Measurements from ENCODE around the gene C10orf62. TPM values are rescaled to one million over a fixed set of nuclear protein-coding genes. Genes with fewer than 3 reads are reported as not detected.

Gene C10orf62
- total RNA-seq, 1 experiment from 2014 or later: not detected

DNA sequence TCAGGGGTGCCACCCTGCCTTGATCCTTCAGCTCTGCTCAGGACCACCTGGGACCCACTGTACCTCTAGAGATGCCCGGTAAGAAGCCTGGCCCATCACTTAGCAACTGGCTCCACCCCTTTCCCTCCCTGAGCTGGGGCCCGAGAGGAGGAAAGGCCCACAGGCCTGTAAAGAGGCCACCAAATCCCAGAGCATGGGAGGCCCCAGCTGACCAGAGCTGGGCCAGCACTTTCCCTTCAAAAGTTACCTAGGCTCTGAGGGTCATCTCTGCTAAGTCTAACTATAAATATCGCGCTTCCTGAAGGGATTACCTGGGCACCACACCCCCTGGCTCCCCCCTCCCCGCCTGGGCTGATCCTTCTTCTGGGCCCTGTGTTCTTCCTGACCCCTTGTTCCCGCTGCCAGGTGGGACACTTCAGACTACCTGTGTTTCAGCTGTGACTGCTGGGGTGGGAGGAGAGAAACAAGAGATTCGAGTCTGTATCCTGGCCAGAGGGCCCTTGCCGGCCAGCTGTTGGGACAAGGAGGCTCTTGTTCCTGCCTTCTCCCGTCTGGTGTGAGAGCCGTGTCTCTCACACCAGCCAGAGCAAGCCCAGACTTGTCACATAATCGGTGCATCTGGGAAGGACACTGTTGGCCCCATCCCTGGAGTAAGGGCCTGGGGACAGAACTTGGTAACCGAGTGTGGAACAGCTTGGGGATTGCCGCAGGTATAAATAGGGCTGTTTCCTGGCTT, 39.8 kb upstream of the C10orf62 start:
- POLR2A ChIA-PET: interaction anchor here (0.6 kb wide), 2 partner anchors 24 to 253 kb away, joined by 3 read pairs; no protein-coding TSS in a partner anchor

DNA sequence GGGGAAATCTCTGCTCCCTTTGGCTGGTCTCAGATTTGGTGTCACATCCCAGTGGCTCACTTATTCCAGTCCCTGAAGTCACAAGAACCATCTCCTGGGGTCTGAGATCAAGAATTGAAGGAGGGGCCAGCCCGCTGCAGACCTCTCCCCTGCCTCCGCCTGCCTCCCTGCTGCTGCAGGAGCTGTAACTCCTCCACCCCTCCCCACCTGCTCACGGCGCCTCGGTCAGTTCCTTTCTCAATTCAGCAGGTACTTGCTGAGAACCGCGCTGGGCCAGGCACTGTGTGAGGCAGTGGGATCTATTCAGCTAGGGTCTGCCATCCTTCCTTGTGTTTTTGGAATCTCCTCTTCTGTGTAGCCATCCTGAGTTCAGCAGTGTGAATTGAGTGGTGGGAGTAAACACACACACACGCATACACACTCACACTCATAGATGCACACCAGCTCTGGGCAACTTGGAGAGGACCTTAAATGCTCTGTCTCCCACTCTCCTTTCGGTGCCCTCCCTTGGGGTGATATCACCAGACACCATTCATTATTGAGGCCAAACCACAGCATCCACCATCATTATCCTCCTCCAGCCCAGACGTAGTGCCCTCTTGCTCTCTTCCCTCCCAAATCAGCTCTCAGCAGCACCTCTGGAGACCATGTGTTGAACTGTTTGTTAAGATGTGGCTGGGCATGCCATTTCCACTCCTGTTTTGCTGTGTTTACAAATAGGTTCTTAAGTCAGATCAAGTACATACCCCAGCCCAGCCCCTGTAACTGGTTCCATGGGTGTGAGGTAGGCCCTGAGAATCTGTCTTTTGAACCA, 39.0 kb upstream of the C10orf62 start:
- in situ Hi-C loops (cut with HindIII; ENCODE audit: low pct_unique_long_range_greater_than_20kb, low sequenced_read_pairs) (no loop called here), intact Hi-C loops (cut with micrococcal nuclease; ENCODE audit: unreplicated experiment) (no loop called here)
- H3K27me3 ChIP-seq (ENCODE audit: control insufficient read depth, insufficient read depth, low read length): no peaks in the 10 kb centered on the region
- H3K4me3 ChIP-seq (ENCODE audit: low read depth in 2 of 2, low read length in 2 of 2): no peak overlapping the region
- no peaks in the 10 kb centered on the region for H3K9me3 ChIP-seq (ENCODE audit: control insufficient read depth, insufficient read depth, low read depth, low read length)
- H3K4me1 ChIP-seq (ENCODE audit: control insufficient read depth, insufficient read depth, low read length): peaks cover 41% of the 10 kb centered on the region
- H3K36me3 ChIP-seq (ENCODE audit: control insufficient read depth, insufficient read depth, low read length): no peaks in the 10 kb centered on the region
- TF ChIP-seq SIN3A (IDR thresholded peaks at IDR 0.05; ENCODE audit: borderline replicate concordance, insufficient read depth, low read depth, low read length) (no peak), POLR2AphosphoS5 (IDR thresholded peaks at IDR 0.05; ENCODE audit: low read depth, low read length) (no peak), TCF7L2 (IDR thresholded peaks at IDR 0.05; ENCODE audit: low read depth, low read length) (no peak)
- TF ChIP-seq, protein P1, sequence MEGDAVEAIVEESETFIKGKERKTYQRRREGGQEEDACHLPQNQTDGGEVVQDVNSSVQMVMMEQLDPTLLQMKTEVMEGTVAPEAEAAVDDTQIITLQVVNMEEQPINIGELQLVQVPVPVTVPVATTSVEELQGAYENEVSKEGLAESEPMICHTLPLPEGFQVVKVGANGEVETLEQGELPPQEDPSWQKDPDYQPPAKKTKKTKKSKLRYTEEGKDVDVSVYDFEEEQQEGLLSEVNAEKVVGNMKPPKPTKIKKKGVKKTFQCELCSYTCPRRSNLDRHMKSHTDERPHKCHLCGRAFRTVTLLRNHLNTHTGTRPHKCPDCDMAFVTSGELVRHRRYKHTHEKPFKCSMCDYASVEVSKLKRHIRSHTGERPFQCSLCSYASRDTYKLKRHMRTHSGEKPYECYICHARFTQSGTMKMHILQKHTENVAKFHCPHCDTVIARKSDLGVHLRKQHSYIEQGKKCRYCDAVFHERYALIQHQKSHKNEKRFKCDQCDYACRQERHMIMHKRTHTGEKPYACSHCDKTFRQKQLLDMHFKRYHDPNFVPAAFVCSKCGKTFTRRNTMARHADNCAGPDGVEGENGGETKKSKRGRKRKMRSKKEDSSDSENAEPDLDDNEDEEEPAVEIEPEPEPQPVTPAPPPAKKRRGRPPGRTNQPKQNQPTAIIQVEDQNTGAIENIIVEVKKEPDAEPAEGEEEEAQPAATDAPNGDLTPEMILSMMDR (IDR thresholded peaks at IDR 0.05): no peak
- TF ChIP-seq, protein P2, sequence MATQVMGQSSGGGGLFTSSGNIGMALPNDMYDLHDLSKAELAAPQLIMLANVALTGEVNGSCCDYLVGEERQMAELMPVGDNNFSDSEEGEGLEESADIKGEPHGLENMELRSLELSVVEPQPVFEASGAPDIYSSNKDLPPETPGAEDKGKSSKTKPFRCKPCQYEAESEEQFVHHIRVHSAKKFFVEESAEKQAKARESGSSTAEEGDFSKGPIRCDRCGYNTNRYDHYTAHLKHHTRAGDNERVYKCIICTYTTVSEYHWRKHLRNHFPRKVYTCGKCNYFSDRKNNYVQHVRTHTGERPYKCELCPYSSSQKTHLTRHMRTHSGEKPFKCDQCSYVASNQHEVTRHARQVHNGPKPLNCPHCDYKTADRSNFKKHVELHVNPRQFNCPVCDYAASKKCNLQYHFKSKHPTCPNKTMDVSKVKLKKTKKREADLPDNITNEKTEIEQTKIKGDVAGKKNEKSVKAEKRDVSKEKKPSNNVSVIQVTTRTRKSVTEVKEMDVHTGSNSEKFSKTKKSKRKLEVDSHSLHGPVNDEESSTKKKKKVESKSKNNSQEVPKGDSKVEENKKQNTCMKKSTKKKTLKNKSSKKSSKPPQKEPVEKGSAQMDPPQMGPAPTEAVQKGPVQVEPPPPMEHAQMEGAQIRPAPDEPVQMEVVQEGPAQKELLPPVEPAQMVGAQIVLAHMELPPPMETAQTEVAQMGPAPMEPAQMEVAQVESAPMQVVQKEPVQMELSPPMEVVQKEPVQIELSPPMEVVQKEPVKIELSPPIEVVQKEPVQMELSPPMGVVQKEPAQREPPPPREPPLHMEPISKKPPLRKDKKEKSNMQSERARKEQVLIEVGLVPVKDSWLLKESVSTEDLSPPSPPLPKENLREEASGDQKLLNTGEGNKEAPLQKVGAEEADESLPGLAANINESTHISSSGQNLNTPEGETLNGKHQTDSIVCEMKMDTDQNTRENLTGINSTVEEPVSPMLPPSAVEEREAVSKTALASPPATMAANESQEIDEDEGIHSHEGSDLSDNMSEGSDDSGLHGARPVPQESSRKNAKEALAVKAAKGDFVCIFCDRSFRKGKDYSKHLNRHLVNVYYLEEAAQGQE (IDR thresholded peaks at IDR 0.05; ENCODE audit: insufficient read depth in 1 of 2, low read depth in 2 of 2, low read length in 1 of 2): no peak
- DNase-seq (ENCODE audit: low read depth, low spot score) (no peak), ATAC-seq (no peak)
- peak overlapping the region; percentile 81 for H3K27ac ChIP-seq (ENCODE audit: low read length)
- CTCF ChIA-PET: interaction anchor here (0.6 kb wide), 1 partner anchor 97 kb away, joined by 4 read pairs; no protein-coding TSS in a partner anchor
- POLR2A ChIA-PET: no interaction called here
- BruUV-seq (replicated peaks): no TSS peak

More for the DNA sequence above, 39.8 kb upstream of the C10orf62 start:
- ATAC-seq (peak; percentile 55), DNase-seq (ENCODE audit: low read depth, low spot score) (no peak)
- no TSS peak for BruUV-seq (replicated peaks)
- TF ChIP-seq, protein P1 (IDR thresholded peaks at IDR 0.05): no peak
- TF ChIP-seq SIN3A (IDR thresholded peaks at IDR 0.05; ENCODE audit: borderline replicate concordance, insufficient read depth, low read depth, low read length): no peak
- TF ChIP-seq, protein P2 (IDR thresholded peaks at IDR 0.05; ENCODE audit: insufficient read depth in 1 of 2, low read depth in 2 of 2, low read length in 1 of 2): no peak
- no peak for TF ChIP-seq TCF7L2 (IDR thresholded peaks at IDR 0.05; ENCODE audit: low read depth, low read length)
- no peak for TF ChIP-seq POLR2AphosphoS5 (IDR thresholded peaks at IDR 0.05; ENCODE audit: low read depth, low read length)
- no peaks in the 10 kb centered on the region for H3K36me3 ChIP-seq (ENCODE audit: control insufficient read depth, insufficient read depth, low read length)
- peaks cover 41% of the 10 kb centered on the region for H3K4me1 ChIP-seq (ENCODE audit: control insufficient read depth, insufficient read depth, low read length)
- H3K9me3 ChIP-seq (ENCODE audit: control insufficient read depth, insufficient read depth, low read depth, low read length): no peaks in the 10 kb centered on the region
- no peak overlapping the region for H3K4me3 ChIP-seq (ENCODE audit: low read depth in 2 of 2, low read length in 2 of 2)
- CTCF ChIA-PET: interaction anchor here (0.7 kb wide), 1 partner anchor 126 kb away, joined by 3 read pairs; no protein-coding TSS in a partner anchor
- in situ Hi-C loops (cut with HindIII; ENCODE audit: low pct_unique_long_range_greater_than_20kb, low sequenced_read_pairs): no loop called here
- intact Hi-C loops (cut with micrococcal nuclease; ENCODE audit: unreplicated experiment): no loop called here
- H3K27me3 ChIP-seq (ENCODE audit: control insufficient read depth, insufficient read depth, low read length): no peaks in the 10 kb centered on the region
- H3K27ac ChIP-seq (ENCODE audit: low read length): peak overlapping the region; percentile 81
